ENCODE measurements around the gene ARHGEF17.
A peak's percentile ranks its signal among the peaks of the same experiment; 100 is the strongest.

Gene ARHGEF17

GRCh38 chr11:73389916-73390315 lies 81.8 kb downstream of the ARHGEF17 start:
- no peak overlapping the region for H3K4me3 ChIP-seq
- no peak overlapping the region for H3K27ac ChIP-seq
- no peak for DNase-seq (ENCODE audit: low spot score)
- TF ChIP-seq CTCF (IDR thresholded peaks at IDR 0.05): no peak

- Histone ChIP-seq H3K27ac (no peak overlapping the region), H3K4me3 (no peak overlapping the region)
- DNase-seq (ENCODE audit: low spot score): no peak
- TF ChIP-seq CTCF (IDR thresholded peaks at IDR 0.05): no peak
These were observed 82.8 kb downstream of the ARHGEF17 start for GRCh38 chr11:73390601-73391565.

GRCh38 chr11:73391665-73392064 lies 83.6 kb downstream of the ARHGEF17 start:
- no peak for DNase-seq (ENCODE audit: low spot score)
- no peak for TF ChIP-seq CTCF (IDR thresholded peaks at IDR 0.05)
- no peak overlapping the region for H3K27ac ChIP-seq
- no peak overlapping the region for H3K4me3 ChIP-seq

- no peak overlapping the region for H3K27ac ChIP-seq
- DNase-seq (ENCODE audit: low spot score): no peak
- H3K4me3 ChIP-seq: no peak overlapping the region
- TF ChIP-seq CTCF (IDR thresholded peaks at IDR 0.05): no peak
These were observed 84.3 kb downstream of the ARHGEF17 start for GRCh38 chr11:73392108-73393010.

- Histone ChIP-seq H3K27ac (no peak overlapping the region), H3K4me3 (no peak overlapping the region)
- TF ChIP-seq CTCF (IDR thresholded peaks at IDR 0.05): no peak
- no peak for DNase-seq (ENCODE audit: low spot score)
These were observed 84.9 kb downstream of the ARHGEF17 start for GRCh38 chr11:73393011-73393380.

- DNase-seq (ENCODE audit: low spot score): no peak
- Histone ChIP-seq H3K27ac (no peak overlapping the region), H3K4me3 (no peak overlapping the region)
- peak; percentile 66 for TF ChIP-seq CTCF (IDR thresholded peaks at IDR 0.05)
These were observed 85.7 kb downstream of the ARHGEF17 start for GRCh38 chr11:73393479-73394415.

Measured in coronary artery (tissue), 2 donors.